GM20000 (cell line): Measurements from ENCODE around the gene KRT1.

Source experiments
- DNase-seq: peaks from one replicate; pipeline ENCODE4 v3.0.0; 2012; ENCODE audit warnings: low spot score
- CTCF ChIP-seq: IDR thresholded peaks from 2 replicates; pipeline ENCODE4 v1.5.1; 2012; ENCODE audit warnings: mild to moderate bottlenecking, control low read depth; ENCODE audit errors: extremely low read depth, missing control alignments

The KRT1 gene

GRCh38 chr12:52682938-52683574 lies 2.8 kb upstream of the KRT1 start:
- TF ChIP-seq CTCF, result no peak
- no peak for DNase-seq

GRCh38 chr12:52682381-52682660 lies 2.1 kb upstream of the KRT1 start:
- no peak for TF ChIP-seq CTCF
- DNase-seq, result no peak

GRCh38 chr12:52681526-52682380 lies 1.5 kb upstream of the KRT1 start:
- no peak for TF ChIP-seq CTCF
- DNase-seq, result no peak

GRCh38 chr12:52679875-52680274 lies 332 bp downstream of the KRT1 start:
- no peak for TF ChIP-seq CTCF
- no peak for DNase-seq

- no peak for DNase-seq
- TF ChIP-seq CTCF, result no peak
These were observed 2.5 kb downstream of the KRT1 start for GRCh38 chr12:52677671-52678070.

- DNase-seq, result no peak
- TF ChIP-seq CTCF, result no peak
These were observed 3.1 kb downstream of the KRT1 start for GRCh38 chr12:52677126-52677525.

GRCh38 chr12:52676163-52676562 lies 4.0 kb downstream of the KRT1 start:
- TF ChIP-seq CTCF, result no peak
- DNase-seq, result no peak
